G401.6 (cell line): ENCODE measurements around the gene DNAJC25.
A peak's percentile ranks its signal among the peaks of the same experiment; 100 is the strongest.
"Not testable (repeated sequence)": the region's sequence is repeated elsewhere in the genome, so short reads cannot be mapped to it uniquely, and the experiment has no call there.

Experiments
- FAIRE-seq: peaks from 2 replicates; lab custom pipeline; 2012; peaks lifted over from hg19 to GRCh38; lab: Jason Lieb, UNC

DNAJC25 gene

DNA sequence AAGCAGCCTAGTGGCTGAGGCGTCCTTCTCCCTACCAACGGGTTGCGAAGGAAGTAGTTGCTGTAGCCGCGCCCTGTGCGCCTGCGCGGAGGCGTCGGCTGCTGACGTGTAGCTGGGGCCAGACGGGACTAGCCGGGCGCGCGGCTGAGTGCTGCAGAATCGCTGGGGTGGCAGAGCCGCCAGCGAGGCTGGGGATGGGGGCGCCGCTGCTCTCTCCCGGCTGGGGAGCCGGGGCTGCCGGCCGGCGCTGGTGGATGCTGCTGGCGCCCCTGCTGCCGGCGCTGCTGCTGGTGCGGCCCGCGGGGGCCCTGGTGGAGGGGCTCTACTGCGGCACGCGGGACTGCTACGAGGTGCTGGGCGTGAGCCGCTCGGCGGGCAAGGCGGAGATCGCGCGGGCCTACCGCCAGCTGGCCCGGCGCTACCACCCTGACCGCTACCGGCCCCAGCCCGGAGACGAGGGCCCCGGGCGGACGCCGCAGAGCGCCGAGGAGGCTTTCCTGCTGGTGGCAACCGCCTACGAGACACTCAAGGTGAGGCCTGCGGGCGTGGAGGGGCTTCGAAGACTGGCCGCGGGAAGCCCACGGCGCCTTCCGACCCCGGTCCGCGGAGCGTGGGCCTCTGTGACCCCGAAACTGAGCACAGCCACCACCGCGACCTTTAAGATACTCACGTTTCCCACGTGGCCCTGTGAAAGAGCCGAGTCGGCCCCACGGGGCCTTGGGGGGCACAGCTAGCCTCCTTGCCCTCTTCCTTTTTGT lies at the start of gene DNAJC25:
TSS of gene DNAJC25 (plus strand) at position 121 of the 758 bp plus-strand sequence. CDS start at position 195, 74 bp downstream.
- peak; percentile 94 for FAIRE-seq

GRCh38 chr9:111582888-111583287 lies 48.2 kb upstream of the DNAJC25 start:
- no peak for FAIRE-seq

DNA sequence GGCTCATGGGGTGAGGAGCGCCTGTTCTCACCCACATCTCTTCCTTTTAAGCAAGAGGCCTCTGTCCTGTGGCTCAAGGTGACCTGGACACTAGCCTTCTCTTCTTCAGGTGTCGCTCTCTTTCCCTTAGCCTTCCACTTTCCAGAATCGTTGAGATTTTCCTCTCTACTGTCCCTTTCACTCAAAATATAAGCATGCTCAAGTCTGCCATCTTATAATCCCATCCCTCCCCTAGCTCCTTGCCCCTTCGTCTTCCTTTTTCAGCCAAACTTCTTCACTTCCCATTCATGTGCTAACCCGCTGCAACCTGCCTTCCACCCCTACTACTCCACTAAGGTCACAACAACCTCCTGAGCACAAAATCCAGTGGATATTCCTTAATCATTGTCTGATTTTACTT lies 44.8 kb upstream of the DNAJC25 start:
- no peak for FAIRE-seq

GRCh38 chr9:111588846-111589245 lies 42.3 kb upstream of the DNAJC25 start:
- peak; percentile 42 for FAIRE-seq

- FAIRE-seq = peak; percentile 54
These were observed 33.0 kb upstream of the DNAJC25 start for GRCh38 chr9:111597852-111598732.

- FAIRE-seq = no peak
These were observed 32.4 kb upstream of the DNAJC25 start for GRCh38 chr9:111598733-111599091.

- no peak for FAIRE-seq
These were observed 31.8 kb upstream of the DNAJC25 start, which contains the start of gene PTGR1 for GRCh38 chr9:111599092-111599954. Gene PTGR1, minus strand, starts transcription at chr9:111599647. Its CDS starts 2,225 bp downstream, at chr9:111597422.

- FAIRE-seq = no peak
These were observed 31.2 kb upstream of the DNAJC25 start for GRCh38 chr9:111599955-111600343.

GRCh38 chr9:111601237-111602018 lies 29.7 kb upstream of the DNAJC25 start:
- FAIRE-seq = no peak

DNA sequence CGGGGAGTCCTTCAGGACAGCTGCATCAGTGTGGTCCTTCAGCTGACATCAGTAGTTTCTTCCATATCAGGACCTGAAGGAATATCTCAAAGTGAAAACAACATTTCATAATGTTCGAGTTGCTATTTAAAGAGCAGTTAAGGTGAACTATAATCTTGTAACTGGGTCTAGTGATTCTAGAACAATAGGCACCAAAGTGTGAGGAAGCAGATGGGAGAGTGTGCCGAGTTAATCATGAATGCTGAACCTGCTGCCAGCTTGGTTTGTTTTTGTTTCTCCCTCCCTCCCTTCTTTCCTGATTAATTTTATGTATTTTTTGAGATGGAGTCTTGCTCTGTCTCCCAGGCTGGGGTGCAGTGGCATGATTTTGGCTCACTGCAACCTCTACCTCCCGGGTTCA lies 28.1 kb upstream of the DNAJC25 start:
- no peak for FAIRE-seq

DNA sequence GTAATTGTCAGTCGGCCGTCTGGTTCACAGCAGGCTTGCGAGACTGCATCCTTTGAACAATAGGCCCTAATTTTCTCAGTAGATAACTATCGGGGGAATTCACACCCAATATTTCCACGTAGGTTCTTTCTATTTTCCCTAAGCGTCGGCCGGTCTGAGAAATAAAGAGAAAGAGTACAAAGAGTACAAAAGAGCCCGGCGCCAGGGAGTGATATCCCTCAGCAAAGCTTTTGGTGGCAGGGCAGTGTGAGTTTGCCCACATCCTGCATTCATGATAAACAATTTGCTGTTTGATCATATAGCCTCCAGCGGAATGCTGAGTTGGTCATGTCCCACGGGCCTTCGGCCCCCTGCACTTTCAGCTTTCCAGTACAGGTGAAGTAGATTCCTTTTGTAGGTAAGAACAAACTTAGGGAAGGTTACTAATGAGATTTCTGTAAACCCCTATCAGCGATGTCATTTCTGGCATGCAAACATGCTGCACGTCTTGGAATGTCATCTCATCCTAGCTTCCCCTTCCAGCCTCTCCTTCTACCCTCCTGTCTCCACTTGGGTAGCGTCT lies 27.0 kb upstream of the DNAJC25 start:
- no peak for FAIRE-seq

DNA sequence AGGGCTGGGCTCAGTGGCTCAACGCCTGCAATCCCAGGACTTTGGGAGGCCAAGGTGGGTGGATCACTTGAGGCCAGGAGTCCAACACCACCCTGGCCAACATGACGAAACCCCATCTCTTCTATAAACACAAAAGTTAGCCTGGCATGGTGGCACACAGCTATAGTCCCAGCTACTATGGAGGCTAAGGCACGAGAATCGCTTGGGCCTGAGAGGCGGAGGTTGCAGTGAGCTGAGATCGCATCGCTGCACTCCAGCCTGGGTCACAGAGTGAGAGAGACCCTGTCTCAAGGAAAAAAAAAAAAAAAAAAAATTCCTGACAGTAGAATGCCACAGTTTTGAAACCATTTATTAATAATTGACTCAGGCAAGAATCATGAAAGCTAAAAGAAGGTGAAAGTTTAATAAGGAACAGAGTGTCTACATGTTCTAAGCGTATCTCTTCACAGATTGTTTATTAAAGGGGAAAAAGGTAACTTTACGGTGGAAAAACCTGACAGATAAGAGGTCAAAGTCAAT lies 26.0 kb upstream of the DNAJC25 start:
- FAIRE-seq = no peak

DNA sequence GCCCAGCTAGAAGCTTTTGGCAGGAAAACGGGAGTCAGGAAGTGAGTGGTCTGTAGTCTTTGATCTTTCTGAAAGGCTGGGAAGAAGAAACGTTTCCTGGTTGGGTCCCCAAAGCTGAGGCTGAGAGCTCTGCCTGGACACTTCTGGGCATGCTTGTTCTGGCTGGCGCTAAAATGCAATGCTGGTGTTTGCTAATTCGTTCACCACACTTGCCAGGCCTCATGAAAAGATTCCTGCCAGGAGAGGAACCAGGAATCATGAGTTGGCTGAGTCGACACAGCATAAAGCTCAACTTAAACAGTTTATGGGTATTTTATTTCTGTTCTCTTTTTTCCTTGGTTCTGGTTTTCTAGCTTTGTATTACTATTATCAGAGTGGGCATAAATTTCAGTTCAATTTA lies 21.0 kb upstream of the DNAJC25 start:
- FAIRE-seq = no peak

GRCh38 chr9:111610845-111611244 lies 20.3 kb upstream of the DNAJC25 start:
- FAIRE-seq = no peak

DNA sequence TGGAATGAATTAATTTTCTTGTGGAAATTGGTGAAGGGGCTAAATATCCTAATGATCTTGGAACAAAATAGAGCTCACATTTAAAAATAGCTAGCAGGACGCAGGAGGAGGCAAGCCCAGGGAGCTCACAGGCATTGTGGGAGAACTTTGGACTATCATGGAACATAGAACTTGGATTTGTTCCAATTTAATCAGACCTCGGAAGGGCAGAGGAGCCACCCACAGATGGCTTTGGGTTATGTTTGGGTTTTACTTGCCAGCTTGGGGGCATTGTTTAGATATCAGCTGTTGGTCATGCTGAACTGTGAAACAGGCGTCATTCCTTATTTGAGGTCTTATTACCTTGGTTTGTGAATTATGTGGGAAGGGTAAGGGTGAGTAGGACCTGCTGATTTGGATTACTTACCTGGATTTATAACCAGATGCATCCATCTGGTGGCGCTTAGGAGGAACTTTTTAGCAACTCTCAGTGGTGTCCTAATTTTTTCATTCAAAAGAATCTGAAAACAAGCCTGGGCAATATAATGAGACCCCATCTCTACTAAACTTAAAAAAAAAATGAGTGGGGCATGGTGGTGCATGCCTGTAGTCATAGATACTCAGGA lies 17.6 kb upstream of the DNAJC25 start:
- FAIRE-seq = no peak

DNA sequence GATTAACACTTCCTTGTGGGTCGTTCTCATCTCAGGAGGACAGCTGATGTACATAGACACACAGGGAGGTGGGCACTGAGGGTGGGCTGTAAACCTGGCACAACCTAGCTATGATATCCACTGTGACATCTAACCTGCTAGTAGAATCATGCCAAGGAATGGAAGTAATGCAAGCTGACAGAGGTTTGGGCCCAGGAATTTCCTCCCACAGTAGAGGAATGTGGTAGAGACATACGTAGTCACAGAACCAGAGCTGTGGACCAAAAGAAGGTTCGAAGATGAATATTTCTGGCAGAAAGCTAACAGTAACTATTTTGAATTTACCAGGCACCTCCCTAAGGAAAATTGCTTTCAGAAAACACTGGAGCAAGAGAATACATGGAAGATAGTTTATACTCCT lies 15.2 kb upstream of the DNAJC25 start:
- no peak for FAIRE-seq

- not testable (repeated sequence) for FAIRE-seq
These were observed 13.8 kb upstream of the DNAJC25 start for GRCh38 chr9:111617349-111617748.

DNA sequence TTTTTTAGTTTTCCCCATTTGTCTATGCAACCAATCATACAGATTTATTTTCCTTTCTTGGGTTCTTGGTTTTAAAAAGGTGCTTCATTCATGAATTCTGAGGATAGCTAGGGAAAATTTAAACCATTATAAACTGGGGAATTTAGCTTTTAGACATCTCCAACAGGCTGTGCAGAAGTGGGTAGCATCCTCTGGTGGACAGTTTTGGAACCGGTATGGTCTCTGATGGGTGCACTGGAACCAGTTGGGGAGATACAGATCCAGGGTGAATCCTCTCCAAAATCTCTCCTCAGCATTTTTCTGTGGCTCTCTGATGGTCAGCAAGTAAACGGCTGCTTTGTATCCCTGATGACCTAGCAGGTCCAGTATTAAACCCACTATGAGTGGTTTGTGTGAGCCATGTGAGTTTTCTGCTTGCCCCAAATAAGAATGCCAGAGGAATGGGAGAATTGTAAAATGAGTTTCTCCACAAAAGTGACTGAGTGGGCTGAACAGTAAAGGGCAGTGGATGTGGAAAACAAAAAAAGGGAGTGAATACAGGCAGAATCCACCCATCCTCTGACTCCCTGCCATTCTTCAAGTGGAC lies 9.1 kb upstream of the DNAJC25 start:
- FAIRE-seq = no peak

- no peak for FAIRE-seq
These were observed 8.5 kb upstream of the DNAJC25 start for GRCh38 chr9:111622626-111623025.
